ENCODE data around the gene COPE.

The COPE gene

GRCh38 chr19:18895038-18895823 lies 24.0 kb downstream of the COPE start:
- DNase-seq: peak in 48 of 56 donors; percentile 34 to 95 (median 88)

- peak; percentile 54 to 98 (median 92) for DNase-seq
Measured at GRCh38 chr19:18894254-18895037, 24.7 kb downstream of the COPE start.

- DNase-seq: peak in 3 of 56 donors; percentile 23 to 40 (median 38)
Measured at GRCh38 chr19:18893587-18894253, 25.5 kb downstream of the COPE start.

- DNase-seq: no peak
Measured at GRCh38 chr19:18889949-18890745, 29.0 kb downstream of the COPE start.

GRCh38 chr19:18886972-18887371 lies 32.2 kb downstream of the COPE start:
- no peak for DNase-seq

GRCh38 chr19:18883526-18884304 lies 35.5 kb downstream of the COPE start:
- no peak for DNase-seq

GRCh38 chr19:18881491-18881890 lies 37.7 kb downstream of the COPE start:
- no peak for DNase-seq

GRCh38 chr19:18879579-18880373 lies 39.4 kb downstream of the COPE start:
- peak in 1 of 56 donors; percentile 62 for DNase-seq

GRCh38 chr19:18878858-18879578 lies 40.2 kb downstream of the COPE start:
- DNase-seq: no peak

- DNase-seq: no peak
Measured at GRCh38 chr19:18878058-18878797, 41.0 kb downstream of the COPE start.

GRCh38 chr19:18876865-18877264 lies 42.3 kb downstream of the COPE start:
- DNase-seq: no peak

GRCh38 chr19:18875726-18876125 lies 43.5 kb downstream of the COPE start:
- DNase-seq: no peak

GRCh38 chr19:18871543-18871942 lies 47.6 kb downstream of the COPE start:
- no peak for DNase-seq

- DNase-seq: no peak
Measured at GRCh38 chr19:18870531-18871172, 48.5 kb downstream of the COPE start.

- no peak for DNase-seq
Measured at GRCh38 chr19:18869781-18870530, 49.2 kb downstream of the COPE start.

- DNase-seq: peak in 1 of 56 donors; percentile 37
Measured at GRCh38 chr19:18869023-18869618, 50.1 kb downstream of the COPE start.
